Measurements from ENCODE around the gene CRHR2.
"Not testable (repeated sequence)": the region's sequence is repeated elsewhere in the genome, so short reads cannot be mapped to it uniquely, and the experiment has no call there.

Gene CRHR2

DNA sequence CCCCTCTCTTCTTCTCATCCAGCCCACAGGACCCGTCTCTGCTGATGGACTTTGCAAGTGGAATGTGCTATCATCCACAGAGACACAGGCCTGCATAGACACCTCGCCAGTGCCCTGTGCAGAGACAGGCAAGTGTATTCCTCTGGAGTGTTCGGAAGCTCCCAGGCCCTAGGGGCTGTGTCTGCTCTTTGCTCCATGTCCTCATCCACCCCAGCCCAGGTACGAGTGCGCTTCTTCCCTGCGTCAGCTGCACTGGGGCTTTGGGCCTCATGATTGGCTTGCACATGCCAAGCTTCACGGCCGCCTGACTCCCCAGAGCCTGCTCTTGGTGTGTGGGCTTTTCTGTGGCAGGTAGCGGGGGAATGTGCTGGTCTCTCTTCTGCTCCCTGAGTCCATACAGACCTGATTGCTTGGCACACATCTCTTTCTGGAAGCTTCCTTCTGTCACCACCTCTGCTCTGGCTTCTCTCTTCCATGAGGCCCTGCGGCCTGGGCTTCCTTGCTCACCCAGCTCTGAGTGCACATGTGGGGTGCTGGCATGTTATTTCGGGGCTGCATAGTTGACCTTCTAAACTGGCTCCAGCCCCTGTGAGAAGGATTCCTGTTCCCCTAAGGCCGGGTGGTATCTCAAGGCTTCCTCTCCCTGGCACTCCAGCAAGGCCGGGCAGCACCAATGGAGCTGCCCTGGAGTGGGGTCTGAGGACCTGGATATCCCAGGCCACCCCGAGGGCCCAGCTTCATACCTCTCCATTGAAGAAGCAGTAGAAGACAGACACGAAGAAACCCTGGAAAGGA lies 27.8 kb downstream of the CRHR2 start:
- no peak for DNase-seq (ENCODE audit: low spot score)

- DNase-seq (ENCODE audit: low spot score), result no peak
Measured at GRCh38 chr7:30652698-30653641, 29.3 kb downstream of the CRHR2 start.

- DNase-seq (ENCODE audit: low spot score), result no peak
Measured at GRCh38 chr7:30652132-30652531, 30.1 kb downstream of the CRHR2 start.

- DNase-seq (ENCODE audit: low spot score), result no peak
Measured at GRCh38 chr7:30650421-30650808, 31.8 kb downstream of the CRHR2 start.

- no peak for DNase-seq (ENCODE audit: low spot score)
Measured at GRCh38 chr7:30649717-30650420, 32.4 kb downstream of the CRHR2 start.

- no peak for DNase-seq (ENCODE audit: low spot score)
Measured at GRCh38 chr7:30648744-30649540, 33.3 kb downstream of the CRHR2 start.

DNA sequence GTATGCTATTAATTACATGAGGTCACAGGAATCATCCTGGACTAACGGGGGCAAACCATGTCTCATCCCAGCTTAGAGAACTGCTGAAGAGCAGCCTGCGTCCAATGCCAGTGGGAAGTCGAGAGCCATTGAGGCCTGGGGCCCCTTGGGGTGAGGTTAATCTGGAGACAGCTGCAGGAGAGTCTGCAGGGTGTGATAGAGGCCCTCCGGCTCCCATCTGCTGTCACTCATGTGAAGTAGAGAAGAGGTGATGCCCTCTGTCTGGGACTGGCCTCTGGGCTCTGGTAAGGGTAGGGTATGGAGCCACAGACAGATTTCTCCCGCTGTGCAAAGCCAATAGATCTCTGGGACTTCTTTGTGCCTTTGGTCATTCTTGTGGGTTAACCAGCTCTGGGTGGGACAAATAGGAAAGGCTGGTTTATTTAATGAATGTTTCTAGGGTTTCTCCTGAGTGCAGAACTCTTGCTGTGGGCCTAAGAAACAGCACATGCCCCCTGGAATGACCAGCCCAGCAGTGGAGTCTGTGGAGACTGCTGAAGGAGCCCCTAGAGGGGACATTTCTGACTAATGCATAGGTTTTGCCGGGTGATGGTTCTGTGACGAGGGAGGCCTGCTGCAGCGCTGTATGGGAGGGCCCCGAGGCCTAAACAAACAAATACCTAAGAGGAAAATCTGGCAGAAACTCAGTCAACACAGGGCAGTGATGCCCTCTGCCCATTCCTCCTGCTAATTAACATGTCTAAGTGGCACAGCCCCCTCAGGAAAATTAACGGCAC lies 34.5 kb downstream of the CRHR2 start:
- DNase-seq (ENCODE audit: low spot score), result no peak

GRCh38 chr7:30646154-30646553 lies 36.1 kb downstream of the CRHR2 start:
- no peak for DNase-seq (ENCODE audit: low spot score)

GRCh38 chr7:30645661-30646060 lies 36.6 kb downstream of the CRHR2 start:
- no peak for DNase-seq (ENCODE audit: low spot score)

DNA sequence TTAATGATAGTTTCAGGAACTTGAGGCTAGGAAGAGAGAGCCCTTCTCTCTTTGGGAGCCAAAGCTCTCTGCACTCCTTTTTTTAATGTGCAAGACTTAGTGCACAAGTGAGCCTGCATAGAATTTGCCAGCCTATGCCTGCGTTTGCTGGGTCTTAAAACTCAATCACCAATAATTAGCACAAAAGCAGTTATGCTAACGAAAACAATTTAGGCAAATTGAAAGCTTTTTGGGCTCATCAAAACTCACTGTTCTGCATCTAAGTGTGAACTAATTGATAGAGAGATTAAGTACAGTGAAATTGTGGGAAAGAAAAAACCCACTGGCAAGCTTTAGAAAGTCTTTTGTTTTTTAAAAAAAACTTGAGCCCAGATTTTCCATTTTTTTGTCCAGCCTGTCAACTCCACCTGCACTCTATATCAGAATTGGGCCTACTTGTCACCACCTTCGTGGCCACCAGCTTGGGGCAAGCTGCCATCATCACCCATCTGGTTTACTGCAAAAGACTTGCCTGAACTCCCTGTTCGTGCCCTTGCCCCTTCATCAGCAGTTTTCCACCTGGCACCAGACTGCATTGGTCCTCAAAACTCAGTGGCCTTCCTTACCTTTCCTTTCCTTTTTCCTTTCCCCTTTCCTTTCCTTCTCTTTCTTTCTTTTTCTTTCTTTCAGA lies 37.8 kb downstream of the CRHR2 start:
- DNase-seq (ENCODE audit: low spot score), result no peak

GRCh38 chr7:30642789-30643188 lies 39.5 kb downstream of the CRHR2 start:
- no peak for DNase-seq (ENCODE audit: low spot score)

DNA sequence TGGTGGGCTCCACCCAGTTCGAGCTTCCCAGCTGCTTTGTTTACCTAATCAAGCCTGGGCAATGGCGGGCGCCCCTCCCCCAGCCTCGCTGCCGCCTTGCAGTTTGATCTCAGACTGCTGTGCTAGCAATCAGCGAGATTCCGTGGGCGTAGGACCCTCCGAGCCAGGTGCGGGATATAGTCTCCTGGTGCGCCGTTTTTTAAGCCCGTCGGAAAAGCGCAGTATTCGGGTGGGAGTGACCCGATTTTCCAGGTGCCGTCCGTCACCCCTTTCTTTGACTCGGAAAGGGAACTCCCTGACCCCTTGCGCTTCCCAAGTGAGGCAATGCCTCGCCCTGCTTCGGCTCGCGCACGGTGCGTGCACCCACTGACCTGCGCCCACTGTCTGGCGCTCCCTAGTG lies 39.9 kb downstream of the CRHR2 start:
- DNase-seq (ENCODE audit: low spot score), result not testable (repeated sequence)

DNA sequence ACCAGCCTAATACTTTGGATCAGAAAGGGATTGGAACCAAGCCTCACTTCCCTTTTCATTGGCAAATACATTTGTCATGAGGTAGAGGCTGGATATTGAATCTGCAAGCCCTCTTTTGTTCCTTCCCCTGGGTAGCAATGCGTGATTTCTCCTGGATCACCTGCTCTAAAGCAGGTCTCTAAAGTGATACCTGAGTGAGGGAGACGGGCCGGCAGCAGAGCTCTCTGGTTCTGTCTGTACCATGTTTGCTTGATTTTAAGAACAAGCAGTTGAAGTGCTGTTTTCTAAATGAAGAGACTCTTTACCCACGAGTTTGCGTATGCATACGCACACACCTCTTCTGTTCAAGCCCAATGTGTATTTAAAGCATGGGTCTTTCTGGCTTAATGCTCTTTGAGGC lies 46.5 kb downstream of the CRHR2 start:
- DNase-seq (ENCODE audit: low spot score), result no peak

DNA sequence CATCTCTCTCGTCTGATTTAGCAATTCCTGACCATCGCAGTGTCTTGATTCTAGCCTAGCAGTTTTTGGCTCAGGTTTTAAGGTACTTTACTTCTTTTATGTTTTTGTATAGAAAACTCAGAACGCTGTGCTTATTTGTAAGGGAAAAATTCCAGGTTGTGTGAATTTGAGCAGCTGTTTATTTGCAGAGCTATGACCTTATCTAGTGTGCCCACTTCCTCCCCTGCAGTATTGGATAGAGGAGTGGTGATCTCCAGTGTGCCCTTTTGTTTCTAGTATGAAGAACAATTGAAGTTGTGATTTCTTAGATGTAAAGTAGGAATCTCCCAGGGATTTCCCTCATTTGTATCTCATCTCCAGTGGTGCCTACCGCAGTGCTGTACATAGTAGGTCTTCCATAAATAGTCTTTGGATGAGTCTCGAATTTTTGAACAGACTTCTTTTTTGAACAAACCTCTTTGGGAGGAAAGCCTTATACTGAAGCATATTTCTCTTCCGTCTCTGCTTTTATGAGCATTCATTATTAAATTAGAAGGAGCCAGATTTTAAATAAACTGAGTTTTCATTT lies 47.5 kb downstream of the CRHR2 start:
- no peak for DNase-seq (ENCODE audit: low spot score)

DNA sequence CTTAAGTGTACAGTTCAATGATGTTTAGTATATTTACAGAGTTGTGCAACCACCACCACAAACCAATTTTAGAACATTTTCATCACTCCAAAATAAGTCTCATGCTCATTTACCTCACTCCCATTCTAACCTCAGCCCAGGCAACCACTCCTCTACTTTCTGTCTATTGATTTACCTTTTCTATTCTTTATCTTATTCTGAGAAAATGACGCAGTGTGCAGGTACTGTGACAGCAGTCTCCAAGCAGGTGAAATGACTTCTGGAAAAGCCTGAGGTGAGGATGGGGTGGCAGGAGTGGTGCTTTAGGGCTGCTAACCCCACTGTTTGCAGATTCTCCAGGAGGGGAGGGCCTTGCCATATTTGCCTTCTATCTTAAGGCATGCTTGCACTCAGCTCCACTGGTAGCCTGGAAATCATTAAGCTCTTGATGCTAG lies 48.0 kb downstream of the CRHR2 start:
- DNase-seq (ENCODE audit: low spot score), result no peak

DNA sequence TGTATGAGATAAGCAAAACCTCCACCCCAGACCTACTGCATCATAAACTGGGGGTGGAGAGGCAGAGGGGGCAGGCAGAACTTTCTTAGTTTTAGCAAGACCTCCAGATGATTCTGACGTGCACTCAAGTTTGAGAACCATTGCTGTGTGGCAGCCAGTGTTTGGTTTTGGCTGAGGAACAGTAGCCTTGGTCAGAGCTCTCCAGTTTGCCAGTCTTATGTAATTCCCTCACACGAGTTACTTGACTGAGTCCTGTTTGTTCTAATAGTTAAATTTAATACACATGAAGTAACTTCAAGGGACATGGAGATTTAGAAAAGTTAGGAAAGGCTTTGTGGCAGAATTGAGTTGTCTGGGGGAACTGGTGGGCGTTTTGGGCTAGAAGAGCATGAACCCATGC lies 49.0 kb downstream of the CRHR2 start:
- no peak for DNase-seq (ENCODE audit: low spot score)

GRCh38 chr7:30630986-30631385 lies 51.3 kb downstream of the CRHR2 start:
- DNase-seq (ENCODE audit: low spot score), result peak; percentile 41

GRCh38 chr7:30627026-30627425 lies 55.2 kb downstream of the CRHR2 start:
- no peak for DNase-seq (ENCODE audit: low spot score)

DNA sequence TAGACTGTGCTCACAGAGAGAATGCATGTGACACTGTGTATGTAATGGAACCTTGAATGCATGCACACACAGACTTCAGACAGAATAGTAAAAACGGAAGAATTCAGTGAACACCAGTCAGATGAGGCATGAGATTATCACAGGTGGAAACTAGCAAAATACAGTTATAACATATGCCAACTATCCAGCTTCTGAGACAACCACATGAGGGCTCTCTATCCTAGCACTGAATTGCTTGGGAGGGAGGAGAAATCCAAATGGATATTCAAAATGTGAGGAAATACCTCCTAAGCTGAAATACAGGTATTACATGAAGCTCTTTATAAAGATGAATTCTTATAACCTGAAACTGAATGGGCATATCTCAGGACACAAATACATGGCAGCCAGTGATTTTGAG lies 57.0 kb downstream of the CRHR2 start:
- DNase-seq (ENCODE audit: low spot score), result no peak

DNA sequence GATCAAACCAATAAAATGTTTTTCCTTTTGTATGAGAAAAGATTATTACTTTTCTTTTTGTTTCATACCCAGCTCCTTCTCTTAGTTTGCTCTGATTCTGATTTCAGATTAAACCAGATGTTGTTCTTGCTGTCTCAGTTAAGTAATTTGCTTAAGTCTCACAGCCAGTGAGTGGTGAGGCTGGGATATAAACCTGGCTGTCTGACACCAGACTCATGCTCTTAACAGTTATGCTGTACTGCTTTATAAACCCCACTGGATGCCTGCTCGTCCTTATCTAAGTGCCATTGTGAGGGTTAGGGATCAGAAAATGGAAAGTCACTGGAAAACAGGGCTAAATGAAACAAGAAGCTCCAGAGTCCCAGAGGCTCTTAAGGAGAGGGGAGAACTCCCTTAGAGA lies 63.3 kb downstream of the CRHR2 start:
- no peak for DNase-seq (ENCODE audit: low spot score)
